DOHH2 (cell line): Measurements from ENCODE around the gene GRID2.

Source experiments
- H3F3A ChIP-seq: fragments of 200-600 bp; sonication (generic), shearing (Covaris generic); 2 replicates; pipeline ENCODE4 v1.6.0; 2016; ENCODE audit warnings: antibody characterized with exemption, mild to moderate bottlenecking; ENCODE audit not compliant: control insufficient read depth, insufficient read depth
- H3K27ac ChIP-seq: fragments of 200-600 bp; sonication (generic); 2 replicates; pipeline ENCODE4 v1.5.1; 2014; ENCODE audit warnings: low read depth, mild to moderate bottlenecking, low read length, moderate library complexity
- H3K27me3 ChIP-seq: fragments of 200-600 bp; sonication (generic); 2 replicates; pipeline ENCODE4 v1.6.1; 2014; ENCODE audit warnings: mild to moderate bottlenecking, low read length, mixed read lengths; ENCODE audit not compliant: control insufficient read depth
- H3K36me3 ChIP-seq: fragments of 200-600 bp; sonication (generic); 2 replicates; pipeline ENCODE4 v1.6.1; 2014; ENCODE audit warnings: mild to moderate bottlenecking, low read length, moderate library complexity, mixed read lengths; ENCODE audit not compliant: control insufficient read depth
- H3K4me1 ChIP-seq: fragments of 200-600 bp; sonication (generic); 2 replicates; pipeline ENCODE4 v1.6.1; 2014; ENCODE audit warnings: mild to moderate bottlenecking, low read length, mixed read lengths; ENCODE audit not compliant: control insufficient read depth
- H3K4me2 ChIP-seq: fragments of 200-600 bp; sonication (generic); 2 replicates; pipeline ENCODE4 v1.6.0; 2014; ENCODE audit warnings: mild to moderate bottlenecking, low read length, moderate library complexity
- H3K4me3 ChIP-seq: fragments of 200-600 bp; sonication (generic); 2 replicates; pipeline ENCODE4 v1.5.1; 2014; ENCODE audit warnings: mild to moderate bottlenecking, low read length, mixed read lengths
- H3K79me2 ChIP-seq: fragments of 200-600 bp; sonication (generic); 2 replicates; pipeline ENCODE4 v1.6.1; 2014; ENCODE audit warnings: mild to moderate bottlenecking, low read length, mixed read lengths; ENCODE audit not compliant: control insufficient read depth
- H3K9me2 ChIP-seq: fragments of 200-600 bp; sonication (generic); replicated peaks from 2 replicates; pipeline ENCODE4 v1.6.1; 2014; ENCODE audit warnings: mild to moderate bottlenecking, low read length, mixed read lengths; ENCODE audit not compliant: control insufficient read depth
- H3K9me3 ChIP-seq: fragments of 200-600 bp; sonication (generic); 2 replicates; pipeline ENCODE4 v1.6.1; 2014; ENCODE audit warnings: antibody characterized with exemption, low read length, mixed read lengths; ENCODE audit not compliant: control insufficient read depth, insufficient read depth
- H4K20me1 ChIP-seq: fragments of 200-600 bp; sonication (generic); 2 replicates; pipeline ENCODE4 v1.6.0; 2014; ENCODE audit warnings: low read depth, mild to moderate bottlenecking, antibody characterized with exemption, low read length, moderate library complexity; ENCODE audit not compliant: control insufficient read depth, insufficient read depth
- CTCF ChIP-seq: fragments of 200-600 bp; sonication (generic); IDR thresholded peaks from one replicate; pipeline ENCODE4 v1.5.1; 2014; ENCODE audit warnings: antibody characterized with exemption, mild to moderate bottlenecking, low read depth, low read length; ENCODE audit not compliant: poor library complexity, severe bottlenecking
- EZH2phosphoT487 ChIP-seq: fragments of 200-600 bp; sonication (generic); IDR thresholded peaks from 2 replicates; pipeline ENCODE4 v1.6.1; 2017; ENCODE audit warnings: borderline replicate concordance, mild to moderate bottlenecking, antibody characterized with exemption, low read length, moderate library complexity, mixed read lengths

The GRID2 gene

DNA sequence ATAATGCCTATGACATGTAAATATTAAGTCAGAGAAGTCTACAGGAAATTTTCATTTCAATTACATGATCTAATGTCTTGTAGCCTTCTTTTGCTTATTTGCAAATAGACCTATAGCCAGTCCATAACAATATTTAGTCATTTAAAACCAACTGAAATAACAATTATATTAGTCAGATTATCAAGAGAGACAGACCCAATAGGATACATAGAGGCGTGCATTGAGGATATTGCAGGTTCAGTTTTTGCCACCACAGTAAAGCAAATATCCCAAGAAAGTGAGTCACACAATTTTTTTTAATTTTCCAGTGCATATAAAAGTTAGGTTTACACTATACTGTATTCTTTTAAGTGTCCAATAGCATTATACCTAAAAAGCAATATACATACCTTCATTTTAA, 1175.0 kb downstream of the GRID2 start:
- no peaks in the 10 kb centered on the region for H4K20me1 ChIP-seq
- no peaks in the 10 kb centered on the region for H3K9me3 ChIP-seq
- H3K4me3 ChIP-seq = no peak overlapping the region
- no peak overlapping the region for H3K27ac ChIP-seq
- no peaks in the 10 kb centered on the region for H3F3A ChIP-seq
- H3K4me1 ChIP-seq = no peaks in the 10 kb centered on the region
- no peaks in the 10 kb centered on the region for H3K79me2 ChIP-seq
- no peaks in the 10 kb centered on the region for H3K9me2 ChIP-seq
- H3K4me2 ChIP-seq = no peak overlapping the region
- TF ChIP-seq EZH2phosphoT487 (no peak), CTCF (no peak)
- H3K27me3 ChIP-seq = no peaks in the 10 kb centered on the region
- no peaks in the 10 kb centered on the region for H3K36me3 ChIP-seq

GRCh38 chr4:93480452-93480851, 1176.7 kb downstream of the GRID2 start:
- Histone ChIP-seq H3K4me3 (no peak overlapping the region), H3K27ac (no peak overlapping the region), H3F3A (no peaks in the 10 kb centered on the region), H3K9me2 (no peaks in the 10 kb centered on the region), H3K27me3 (no peaks in the 10 kb centered on the region), H3K79me2 (no peaks in the 10 kb centered on the region), H3K9me3 (no peaks in the 10 kb centered on the region), H3K4me1 (no peaks in the 10 kb centered on the region), H3K36me3 (no peaks in the 10 kb centered on the region), H4K20me1 (no peaks in the 10 kb centered on the region), H3K4me2 (no peak overlapping the region)
- no peak for TF ChIP-seq EZH2phosphoT487
- no peak for TF ChIP-seq CTCF

- TF ChIP-seq EZH2phosphoT487 (no peak), CTCF (no peak)
- Histone ChIP-seq H4K20me1 (no peaks in the 10 kb centered on the region), H3K27me3 (no peaks in the 10 kb centered on the region), H3K4me3 (no peak overlapping the region), H3K27ac (no peak overlapping the region), H3K9me2 (no peaks in the 10 kb centered on the region), H3K36me3 (no peaks in the 10 kb centered on the region), H3K9me3 (no peaks in the 10 kb centered on the region), H3K4me2 (no peak overlapping the region), H3K4me1 (no peaks in the 10 kb centered on the region), H3F3A (no peaks in the 10 kb centered on the region), H3K79me2 (no peaks in the 10 kb centered on the region)
Observed at GRCh38 chr4:93495346-93495745, 1191.6 kb downstream of the GRID2 start.

GRCh38 chr4:93501244-93501643, 1197.5 kb downstream of the GRID2 start:
- no peak for TF ChIP-seq CTCF
- no peak for TF ChIP-seq EZH2phosphoT487
- no peak overlapping the region for H3K4me3 ChIP-seq

More at GRCh38 chr4:93501244-93501643, 1197.5 kb downstream of the GRID2 start:
- H3K4me1 ChIP-seq = no peaks in the 10 kb centered on the region
- H3K36me3 ChIP-seq = no peaks in the 10 kb centered on the region
- H4K20me1 ChIP-seq = no peaks in the 10 kb centered on the region
- H3K79me2 ChIP-seq = no peaks in the 10 kb centered on the region
- H3K9me2 ChIP-seq = no peaks in the 10 kb centered on the region
- H3K4me2 ChIP-seq = no peak overlapping the region
- H3F3A ChIP-seq = no peaks in the 10 kb centered on the region
- H3K27ac ChIP-seq = no peak overlapping the region
- no peaks in the 10 kb centered on the region for H3K27me3 ChIP-seq
- H3K9me3 ChIP-seq = no peaks in the 10 kb centered on the region
